ENCODE measurements around the gene CPT1C.

Gene CPT1C

DNA sequence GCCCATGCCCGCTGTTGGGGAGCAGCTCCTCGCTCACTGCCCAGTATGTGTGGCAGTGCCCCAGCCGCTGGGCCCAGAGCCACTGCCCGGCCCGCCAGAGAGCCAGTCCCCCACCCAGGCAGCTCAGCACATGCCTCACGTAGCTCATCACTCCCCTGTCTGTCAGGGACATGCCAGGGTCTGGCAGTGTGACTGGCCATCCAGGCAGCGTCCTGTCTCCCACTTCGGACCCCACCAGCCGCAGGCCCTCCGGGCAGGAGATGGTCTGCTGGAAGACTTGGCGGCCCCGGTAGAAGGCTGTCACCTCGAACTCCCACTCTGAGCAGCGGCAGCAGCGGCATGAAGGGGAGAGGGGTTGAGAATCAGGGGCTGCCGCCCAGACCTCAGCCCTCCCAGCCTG lies 28.9 kb upstream of the CPT1C start:
- DNase-seq, result no peak

DNA sequence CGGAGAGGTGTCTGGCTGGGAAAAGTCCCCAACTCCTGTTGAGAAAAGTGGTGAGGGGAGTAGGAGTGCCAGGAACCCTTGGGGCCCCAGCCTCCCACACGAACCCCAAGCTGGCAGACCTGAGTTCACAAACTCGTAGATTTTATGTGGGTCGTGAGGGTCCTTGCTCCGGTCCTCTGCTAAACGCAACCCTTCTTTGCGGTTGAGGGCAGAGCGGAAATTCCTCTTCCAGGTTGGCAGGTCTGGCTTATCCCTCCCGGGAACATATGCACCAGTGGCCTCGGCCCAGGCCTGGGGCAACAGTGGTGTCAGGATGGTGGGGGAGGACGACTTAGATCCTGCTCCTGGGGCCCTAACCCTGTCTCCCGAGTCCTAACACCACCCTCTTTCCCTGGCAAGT lies 27.7 kb upstream of the CPT1C start:
- DNase-seq, result no peak

DNA sequence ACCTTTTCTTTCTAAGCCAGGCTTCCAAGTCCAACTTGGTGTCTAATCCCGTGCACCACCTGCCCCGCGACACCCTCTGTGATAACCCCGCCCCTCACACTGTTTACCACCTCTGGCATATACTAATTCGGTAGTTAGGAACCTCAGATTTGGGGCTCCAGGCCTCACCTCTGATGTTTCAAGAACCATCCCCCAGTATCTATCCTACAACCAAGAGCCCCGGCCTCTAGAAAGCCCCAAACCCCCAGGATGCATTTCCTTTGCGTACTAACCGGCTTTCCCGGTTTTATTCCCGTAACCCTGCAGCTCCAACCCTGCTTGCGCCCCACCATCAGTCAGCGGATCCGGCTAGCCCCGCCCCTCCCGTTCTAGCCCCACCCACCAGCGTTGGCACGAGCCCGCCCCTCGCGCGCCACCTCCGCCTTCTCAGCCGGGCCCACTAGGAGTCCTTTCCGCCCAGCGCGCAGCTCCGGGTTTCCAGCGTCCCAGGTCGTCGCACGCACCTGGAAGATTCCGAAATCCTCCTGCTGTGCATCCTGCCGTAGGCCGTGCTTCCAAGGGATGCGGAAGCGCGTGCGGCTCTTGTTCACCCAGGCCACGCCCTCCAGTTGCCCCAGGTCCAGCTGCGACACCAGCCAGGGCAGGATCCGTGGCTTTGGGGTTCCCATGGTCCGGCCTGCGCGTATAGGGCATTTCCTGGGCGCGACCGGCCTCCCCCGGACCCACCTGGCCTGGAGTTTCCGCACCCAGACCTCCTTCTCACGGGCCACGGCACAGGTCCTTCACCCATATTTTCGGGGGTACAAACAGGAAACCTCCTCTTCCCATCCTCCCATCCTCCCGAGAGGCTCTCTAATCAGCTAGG lies 26.5 kb upstream of the CPT1C start:
- peak; percentile 80 for DNase-seq

DNA sequence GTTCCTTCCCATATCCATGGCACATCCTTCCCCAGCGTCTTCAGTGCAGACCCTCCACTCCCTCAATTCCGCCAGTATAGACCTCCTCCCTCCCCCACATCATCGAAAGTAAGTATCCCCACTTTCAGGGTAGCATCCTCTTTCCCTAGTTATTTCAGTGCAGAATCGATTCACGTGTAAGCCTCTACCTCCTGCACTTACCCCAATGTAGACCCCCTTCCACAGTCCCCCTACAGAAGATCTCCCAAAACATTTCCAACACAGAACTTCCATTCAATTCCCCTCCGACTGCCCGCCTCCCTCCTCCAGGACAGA lies 25.9 kb upstream of the CPT1C start:
- DNase-seq, result no peak

DNA sequence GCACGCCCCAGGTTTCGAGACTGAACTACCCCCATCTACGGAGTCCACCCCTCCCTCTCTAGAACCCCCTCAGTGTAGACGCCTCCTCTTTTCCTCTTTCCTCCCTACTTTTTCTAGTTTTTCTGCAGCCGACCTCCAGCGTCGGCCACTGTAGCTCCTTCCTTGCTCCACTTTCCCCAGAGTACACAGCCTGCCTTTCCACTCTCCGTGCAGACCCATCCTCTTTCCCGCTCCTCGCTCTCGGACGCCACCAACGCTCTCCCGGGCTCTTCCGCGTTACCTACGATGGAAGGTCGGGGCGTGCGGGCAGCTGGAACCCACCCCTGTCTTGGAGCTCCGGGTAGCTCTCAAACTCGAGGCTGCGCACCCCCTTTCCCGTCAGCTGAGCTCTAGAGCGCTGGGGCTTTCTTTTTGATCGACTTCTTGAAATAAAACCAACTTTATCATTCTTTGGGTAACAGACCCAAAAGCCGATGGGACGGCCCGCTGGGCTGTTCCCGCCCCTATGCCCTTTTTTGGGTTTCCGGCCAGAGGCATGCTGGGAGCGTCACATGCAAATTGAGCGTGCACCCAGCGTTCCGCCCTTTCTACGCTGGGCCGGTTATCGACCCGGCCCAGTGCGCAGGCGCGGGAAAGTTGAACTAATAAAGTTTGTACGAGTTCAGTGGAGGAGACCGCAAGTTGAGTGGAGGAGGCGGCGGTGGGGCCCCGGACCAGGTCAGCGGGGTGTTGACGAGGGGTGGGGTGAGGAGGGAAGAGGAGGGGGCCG lies 25.4 kb upstream of the CPT1C start, which contains the start of the genes BCL2L12 and IRF3:
TSS of gene BCL2L12 (plus strand) at position 583 of the 769 bp plus-strand sequence. CDS start 760 bp downstream, outside the sequence.
TSS of gene IRF3 (minus strand) at position 507 of the 769 bp plus-strand sequence. CDS start 1,019 bp downstream, outside the sequence.
- DNase-seq, result peak; percentile 92

DNA sequence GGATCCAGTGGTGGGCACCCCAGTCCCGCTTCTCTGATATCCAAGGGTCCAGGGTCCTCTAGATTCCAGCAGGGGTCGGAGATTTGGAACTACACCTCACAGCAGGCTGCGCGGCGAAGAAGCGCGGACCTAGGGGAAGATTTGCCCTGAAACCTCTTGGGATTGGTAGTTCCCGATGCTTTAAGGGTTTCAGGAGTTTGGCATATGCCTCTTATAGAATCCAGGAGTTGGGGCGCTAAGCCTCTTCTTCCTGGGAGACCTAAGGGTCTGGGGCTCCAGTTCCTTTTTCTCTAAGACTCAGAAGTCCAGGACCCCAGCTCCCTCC lies 24.8 kb upstream of the CPT1C start:
- DNase-seq, result no peak

DNA sequence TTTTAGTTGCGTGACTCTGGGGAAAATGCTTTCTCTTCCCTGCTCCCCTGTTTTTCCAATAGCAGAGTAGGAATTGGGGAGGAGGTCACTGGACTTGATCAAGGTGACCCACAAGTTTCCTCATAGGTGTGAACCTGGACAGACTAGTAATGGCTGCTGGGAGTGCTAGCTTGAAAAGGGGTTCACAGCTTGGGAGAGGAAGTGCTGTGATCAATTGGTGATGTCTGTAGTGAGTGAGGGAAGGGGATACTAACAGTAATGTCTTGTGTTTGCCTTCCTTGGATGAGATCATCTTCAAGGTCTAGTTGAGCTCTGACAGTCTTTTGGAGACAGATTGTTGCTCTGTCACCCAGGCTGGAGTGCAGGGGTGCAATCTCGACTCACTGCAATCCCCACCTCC lies 23.4 kb upstream of the CPT1C start:
- no peak for DNase-seq

DNA sequence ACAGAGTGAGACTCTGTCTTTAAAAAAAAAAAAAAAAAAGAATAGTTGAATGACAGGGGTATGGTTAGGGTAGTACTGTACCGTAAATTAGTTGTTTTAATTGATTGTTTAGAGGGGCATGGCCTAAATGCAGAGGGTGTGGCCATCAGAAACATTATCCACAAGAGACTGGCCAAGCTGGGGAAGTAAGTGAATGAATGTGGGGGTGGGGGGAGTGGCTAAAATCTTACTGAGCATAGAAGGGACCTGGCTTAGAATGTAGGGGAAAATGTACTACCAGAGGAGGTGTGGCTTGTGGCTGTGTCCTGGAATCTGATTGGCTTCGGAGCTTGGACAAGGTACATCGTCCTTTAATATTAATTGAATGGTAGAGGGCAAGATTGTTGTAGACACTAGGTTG lies 21.4 kb upstream of the CPT1C start:
- DNase-seq, result no peak

DNA sequence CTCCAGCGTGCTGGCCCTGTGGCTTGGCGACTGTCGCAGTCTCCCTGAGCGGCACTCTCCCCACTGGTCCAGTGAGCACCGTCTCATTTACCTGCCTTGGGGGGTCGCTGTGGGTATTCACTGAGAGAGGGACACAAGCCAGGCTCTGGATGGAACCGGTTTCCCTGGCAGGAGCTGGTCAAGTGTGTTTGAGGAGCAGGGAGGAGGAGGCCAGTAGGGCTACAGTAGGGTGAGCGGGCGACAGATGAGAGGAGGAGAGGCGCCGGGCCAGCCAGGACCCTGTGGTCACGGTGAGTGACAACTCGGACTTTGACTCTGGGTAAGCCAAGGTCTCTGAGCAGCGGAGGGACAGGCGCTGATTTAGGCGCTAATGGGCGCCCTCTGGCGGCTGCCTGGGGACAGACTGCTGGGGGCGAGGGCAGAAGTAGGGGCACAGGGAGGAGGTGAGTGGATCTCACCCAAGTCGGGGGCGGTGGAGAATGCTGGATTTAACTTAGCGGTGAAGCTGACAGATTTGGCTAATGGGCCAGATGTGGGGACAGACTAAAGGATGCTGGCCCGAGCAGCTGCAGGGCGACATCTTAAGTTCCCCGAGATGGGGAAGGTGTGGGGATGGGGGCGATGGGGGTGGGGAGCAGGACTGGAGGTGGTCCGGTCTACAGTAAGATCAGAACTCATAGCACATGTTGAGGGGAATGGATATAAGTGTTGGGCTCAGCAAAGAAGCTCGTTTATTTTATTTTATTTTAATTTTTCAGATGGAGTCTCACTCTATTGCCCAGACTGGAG lies 18.6 kb upstream of the CPT1C start:
- peak; percentile 44 for DNase-seq

DNA sequence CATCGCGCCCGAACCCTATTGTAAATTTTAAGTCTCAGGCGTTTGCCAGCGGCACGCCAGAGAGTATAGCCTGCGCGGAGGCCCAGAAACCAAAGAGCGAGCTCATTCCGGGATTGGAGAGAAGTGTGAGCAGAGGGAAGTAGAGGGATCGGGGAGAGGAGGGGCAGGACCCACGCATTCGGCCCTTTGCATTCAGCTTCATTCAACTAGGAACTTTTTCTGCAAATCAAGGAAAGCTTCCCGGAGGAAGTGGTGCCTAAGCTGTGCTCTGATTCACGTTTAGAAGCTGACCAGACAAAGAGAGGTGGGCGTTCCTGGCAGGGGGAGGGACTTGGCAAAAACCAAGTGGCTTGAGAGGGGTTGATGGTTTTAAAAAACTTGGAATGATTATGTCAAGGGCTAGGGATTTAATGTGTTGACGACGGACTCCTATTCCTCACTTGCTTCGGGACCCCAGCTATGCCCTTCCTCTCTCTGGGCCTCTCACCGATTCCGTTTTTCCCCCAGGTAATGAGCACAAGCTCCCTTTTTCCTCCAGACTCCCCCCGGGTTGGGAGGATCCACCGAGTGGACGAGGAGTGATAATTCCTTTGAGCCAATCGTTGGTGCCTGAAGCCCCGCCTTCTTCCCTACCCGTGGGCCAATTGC lies 14.7 kb upstream of the CPT1C start:
- DNase-seq, result peak; percentile 81

DNA sequence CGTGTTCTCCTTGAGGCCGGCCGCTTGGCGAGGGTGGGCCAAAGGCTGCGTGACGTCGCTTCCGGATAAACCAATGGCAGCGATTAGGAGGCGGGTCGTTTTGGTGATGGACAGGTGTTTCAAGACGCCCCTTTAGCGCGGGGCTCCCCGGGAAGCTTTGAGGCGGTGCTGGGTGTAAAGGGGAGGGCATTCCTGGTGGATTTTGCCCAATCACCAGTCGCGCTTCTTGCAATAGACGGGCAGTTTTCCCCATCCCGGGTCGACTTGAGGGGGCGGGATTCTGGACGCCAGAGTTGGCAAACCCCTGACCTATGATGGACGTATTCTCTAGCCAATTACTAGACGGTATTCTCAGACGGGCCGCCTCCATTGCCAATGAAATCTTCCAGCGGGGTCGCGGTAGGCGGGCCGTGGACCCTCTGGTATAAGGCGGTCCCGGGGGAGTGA lies 14.1 kb upstream of the CPT1C start:
- peak; percentile 100 for DNase-seq

DNA sequence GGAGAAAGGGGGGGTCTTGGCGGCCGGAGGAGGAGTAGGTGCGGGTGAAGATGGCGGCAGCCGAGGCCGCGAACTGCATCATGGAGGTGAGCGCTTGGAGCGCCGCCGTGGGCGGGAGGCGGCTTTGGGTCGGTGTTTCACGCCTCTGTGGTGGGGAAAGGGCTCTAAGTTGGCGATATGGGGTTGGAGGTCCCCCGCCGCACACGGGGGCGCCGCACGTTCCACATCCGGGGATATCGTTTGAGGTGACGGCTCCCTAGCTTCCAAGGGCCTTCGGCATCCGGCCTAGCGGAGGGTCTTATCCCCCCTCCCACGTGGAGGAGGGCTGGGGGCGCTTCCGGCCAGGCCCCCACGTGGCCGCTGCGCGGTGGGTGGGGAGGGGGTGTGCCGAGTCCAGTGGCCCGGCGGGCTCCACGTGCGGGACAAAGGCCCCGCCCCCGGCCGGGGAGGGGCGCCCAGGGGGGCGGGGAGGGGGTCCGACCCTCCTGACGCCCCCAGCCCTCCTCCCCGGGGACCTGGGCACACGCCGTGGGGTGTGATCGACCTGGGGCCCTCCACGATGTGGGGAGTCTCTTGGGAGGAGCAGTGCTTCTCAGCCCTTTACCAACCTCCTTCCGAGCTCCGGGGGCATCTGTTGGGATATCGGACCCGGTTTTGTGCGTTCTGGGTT lies 13.6 kb upstream of the CPT1C start, which contains the start of gene PRMT1:
TSS of gene PRMT1 (plus strand) at position 41 of the 670 bp plus-strand sequence. CDS start at position 51, 10 bp downstream.
- no peak for DNase-seq

DNA sequence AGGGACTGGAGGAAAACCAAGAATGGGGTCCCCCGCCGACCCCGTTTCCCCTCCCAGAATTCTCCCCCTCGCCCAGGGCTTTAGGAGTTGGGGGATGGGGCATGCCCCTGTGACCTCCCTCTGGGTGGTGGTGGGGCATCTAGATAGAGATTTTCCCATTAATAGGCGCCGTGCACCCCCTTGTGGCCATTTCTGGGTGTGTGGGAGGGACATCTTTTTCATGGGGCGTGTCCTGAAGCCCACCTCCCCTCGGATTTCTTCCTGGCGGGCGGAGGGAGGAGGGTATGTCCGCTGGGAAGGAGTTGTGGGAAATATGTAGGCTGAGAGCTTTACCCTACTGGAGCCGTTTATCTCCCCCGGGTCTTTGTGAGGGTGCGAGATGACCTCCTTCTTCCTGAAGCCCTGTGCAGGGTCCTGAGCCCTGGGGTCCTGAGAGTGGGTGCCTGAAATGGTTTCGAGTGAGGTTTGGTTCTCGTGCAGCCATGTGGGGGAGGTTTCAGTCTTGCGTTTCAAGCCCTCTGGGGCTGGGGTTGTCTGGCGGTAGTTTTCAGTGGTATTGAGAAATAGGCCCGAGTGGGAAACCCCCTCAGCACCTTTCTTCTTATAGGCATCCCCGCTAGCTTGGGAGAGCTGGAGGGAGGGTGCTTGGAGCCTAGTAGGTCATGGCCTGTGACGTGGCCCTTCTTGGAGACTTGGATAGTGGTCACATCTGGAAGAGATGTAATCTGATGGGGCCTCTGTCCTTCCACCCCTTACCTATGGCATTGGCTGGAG lies 12.8 kb upstream of the CPT1C start:
- DNase-seq, result no peak

DNA sequence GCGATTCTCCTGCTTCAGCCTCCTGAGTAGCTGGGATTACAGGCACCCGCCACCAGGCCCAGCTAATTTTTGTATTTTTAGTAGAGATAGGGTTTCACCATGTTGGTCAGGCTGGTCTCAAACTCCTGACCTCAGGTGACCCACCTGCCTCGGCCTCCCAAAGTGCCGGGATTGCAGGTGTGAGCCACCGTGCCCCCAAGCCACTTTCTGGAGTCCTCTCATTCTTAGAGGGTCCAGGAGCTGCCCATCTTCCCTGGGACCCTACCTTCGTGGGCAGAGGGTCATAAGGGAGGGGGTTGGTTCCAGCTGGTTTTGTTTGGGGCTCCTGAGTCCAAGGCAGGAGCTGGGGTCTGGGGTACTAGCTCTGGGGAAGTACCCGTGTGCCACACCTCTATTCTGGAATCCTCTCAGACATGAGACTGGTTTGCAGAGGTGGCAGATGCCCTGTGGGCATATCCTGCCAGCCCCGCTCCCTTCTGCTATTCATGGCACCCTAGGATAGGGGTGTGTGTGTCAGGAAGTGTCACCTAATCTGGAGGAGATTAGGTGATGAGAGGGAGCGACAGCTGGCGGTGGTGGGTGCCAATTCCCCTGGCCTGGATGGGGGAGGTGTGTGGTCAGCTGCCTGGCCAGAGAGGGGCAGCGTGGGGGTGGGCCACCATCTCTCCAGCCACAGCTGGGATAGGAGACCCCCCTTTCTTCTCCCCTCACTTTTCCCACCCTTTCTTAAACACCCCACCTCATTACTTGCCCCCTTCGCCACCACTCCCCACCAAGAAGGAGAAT lies 11.7 kb upstream of the CPT1C start:
- DNase-seq, result no peak

DNA sequence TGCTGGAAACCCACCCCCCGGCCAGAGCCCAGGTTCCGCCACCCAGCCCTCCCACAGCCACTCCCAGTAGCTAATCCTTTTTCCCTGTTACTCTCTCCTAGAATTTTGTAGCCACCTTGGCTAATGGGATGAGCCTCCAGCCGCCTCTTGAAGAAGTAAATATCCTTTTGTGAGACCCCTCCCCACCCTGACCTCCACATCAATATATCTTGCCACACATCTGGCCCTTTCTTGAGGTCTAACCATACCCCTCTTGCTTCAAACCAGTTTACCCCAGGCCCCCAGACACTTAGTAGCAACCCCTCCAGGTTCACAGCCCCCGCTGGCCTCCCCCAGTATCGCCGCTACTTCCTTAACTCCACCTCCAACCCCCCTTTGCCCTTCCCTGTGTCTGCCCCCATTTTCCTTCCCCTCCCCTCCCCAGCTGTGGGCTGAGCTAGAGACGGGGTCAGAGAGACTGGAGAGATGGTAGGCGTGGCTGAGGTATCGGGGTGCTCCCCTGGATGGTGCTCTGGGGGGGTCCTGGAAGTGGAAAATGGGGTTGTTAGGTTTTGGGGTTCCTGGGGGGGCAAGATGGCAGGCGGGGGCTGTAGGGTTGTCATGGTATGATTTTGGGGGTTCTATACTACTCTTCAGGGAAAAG lies 11.0 kb upstream of the CPT1C start:
- DNase-seq, result no peak

DNA sequence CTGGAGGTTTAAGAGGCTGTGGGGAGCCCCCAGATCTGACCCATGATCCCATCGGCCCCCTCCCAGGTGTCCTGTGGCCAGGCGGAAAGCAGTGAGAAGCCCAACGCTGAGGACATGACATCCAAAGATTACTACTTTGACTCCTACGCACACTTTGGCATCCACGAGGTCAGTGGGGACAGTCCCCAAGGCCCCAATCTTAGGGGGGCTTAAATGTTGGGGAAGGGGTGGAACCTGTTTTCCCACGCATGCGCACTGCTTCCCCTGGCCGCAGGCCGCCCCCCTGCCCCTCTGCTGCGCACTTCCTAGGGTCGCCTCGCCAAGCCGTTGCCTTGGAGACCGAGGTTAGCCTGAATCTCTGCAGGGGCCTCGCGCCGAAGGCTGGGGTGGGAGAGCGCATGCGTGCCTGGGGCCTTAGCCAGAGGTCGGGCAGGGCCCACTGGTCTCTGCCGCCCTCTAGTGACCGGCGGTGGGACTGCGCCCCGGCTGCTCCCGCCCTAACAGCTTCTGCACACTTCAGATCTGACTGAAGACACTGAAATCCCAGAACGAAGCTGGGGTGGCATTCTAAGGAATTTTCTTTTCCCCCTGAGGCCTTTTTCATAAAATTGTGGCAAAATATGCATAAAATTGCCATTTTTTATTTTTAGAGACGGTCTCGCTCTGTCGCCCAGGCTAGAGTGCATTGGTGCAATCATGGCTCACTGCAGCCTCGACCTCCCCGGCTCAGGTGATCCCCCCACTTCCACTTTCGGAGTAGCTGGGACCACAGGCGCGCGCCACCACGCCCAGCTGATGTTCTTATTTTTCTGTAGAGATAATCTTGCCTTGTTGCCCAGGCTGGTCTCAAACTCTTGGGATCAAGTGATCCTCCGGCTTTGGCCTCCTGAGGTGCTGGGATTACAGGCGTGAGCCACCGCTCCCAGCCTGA lies 10.2 kb upstream of the CPT1C start:
- peak; percentile 49 for DNase-seq

DNA sequence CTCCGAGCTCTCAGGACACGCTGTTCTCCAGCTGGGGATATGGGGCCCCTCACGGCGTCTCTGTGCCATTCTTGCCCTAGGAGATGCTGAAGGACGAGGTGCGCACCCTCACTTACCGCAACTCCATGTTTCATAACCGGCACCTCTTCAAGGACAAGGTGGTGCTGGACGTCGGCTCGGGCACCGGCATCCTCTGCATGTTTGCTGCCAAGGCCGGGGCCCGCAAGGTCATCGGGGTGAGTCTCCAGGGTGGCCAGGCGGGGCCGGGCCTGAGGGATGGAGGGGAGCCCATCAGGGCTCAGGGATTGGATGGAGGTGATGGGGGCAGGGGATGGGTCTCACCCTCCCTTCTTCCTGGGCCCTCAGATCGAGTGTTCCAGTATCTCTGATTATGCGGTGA lies 9.1 kb upstream of the CPT1C start:
- no peak for DNase-seq

DNA sequence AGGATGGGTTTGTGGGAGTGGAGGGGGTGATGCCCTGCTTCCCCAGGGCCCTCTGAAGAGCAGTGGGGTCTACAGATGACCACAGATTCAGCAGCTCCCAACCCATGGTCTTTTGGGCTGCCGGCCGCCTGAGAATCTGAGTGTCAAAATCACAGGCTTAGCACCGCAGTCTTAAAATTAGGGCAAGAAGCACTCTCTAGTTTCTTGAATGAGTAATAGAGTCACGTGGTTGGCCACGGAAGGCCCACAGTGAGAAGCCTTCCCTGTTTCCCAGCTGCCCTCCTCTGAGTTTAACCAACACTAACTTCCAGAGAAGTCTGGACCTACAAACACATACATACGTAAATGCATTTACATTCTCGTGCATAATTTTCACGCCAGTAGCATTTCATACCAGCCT lies 8.6 kb upstream of the CPT1C start:
- no peak for DNase-seq

DNA sequence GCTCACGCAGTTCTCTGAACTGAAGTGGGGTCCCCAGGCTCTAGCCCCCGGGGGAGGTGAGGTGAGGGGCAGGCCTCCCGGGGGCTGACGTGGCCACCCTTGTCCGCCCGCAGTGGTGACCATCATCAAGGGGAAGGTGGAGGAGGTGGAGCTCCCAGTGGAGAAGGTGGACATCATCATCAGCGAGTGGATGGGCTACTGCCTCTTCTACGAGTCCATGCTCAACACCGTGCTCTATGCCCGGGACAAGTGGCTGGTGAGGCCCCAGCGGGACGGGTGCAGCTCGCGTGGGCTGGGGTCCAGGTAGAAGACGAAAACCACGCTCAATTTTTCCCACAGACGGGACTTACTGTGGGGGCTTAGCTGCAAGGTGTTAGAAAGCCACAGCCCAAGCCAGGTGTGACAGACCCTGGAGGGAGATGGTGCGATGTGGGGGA lies 7.1 kb upstream of the CPT1C start:
- no peak for DNase-seq
